Prostate gland (tissue), 2 donors: ENCODE data around the gene MAGI2.

Source experiments
- CTCF ChIP-seq, 4 experiments: fragments of 200-600 bp in 2 of 4; fragments of 450-650 bp in 2 of 4; sonication (generic) in 2 of 4; IDR thresholded peaks; 1 replicate in 3 of 4; 2 replicates in 1 of 4; pipeline ENCODE4 v1.5.1; 2016 to 2019; ENCODE audit warnings: antibody characterized with exemption in 4 of 4, mild to moderate bottlenecking in 2 of 4, moderate library complexity in 2 of 4
- POLR2A ChIP-seq: fragments of 450-650 bp; IDR thresholded peaks from one replicate; pipeline ENCODE4 v1.6.1; 2016; ENCODE audit warnings: antibody characterized with exemption, mild to moderate bottlenecking
- POLR2AphosphoS5 ChIP-seq: sonication (generic); formaldehyde crosslinking; IDR thresholded peaks from one replicate; pipeline ENCODE4 v1.6.1; 2017; ENCODE audit warnings: antibody characterized with exemption

GRCh38 chr7:78253850-78254725 lies 1199.4 kb downstream of the MAGI2 start:
- no peak for TF ChIP-seq POLR2A
- TF ChIP-seq CTCF (IDR thresholded peaks at IDR 0.05) = no peak
- no peak for TF ChIP-seq POLR2AphosphoS5
